SH-SY5Y (cell line): ENCODE measurements around the gene NIP7.

ENCODE experiments used
- GATA2 ChIP-seq: IDR thresholded peaks from 2 replicates; pipeline ENCODE4 v1.6.1; 2011; ENCODE audit warnings: mild to moderate bottlenecking, low read depth, low read length
- GATA3 ChIP-seq: IDR thresholded peaks from 2 replicates; pipeline ENCODE4 v1.6.1; 2011; ENCODE audit warnings: low read depth, mild to moderate bottlenecking, low read length, moderate library complexity

- no peak for TF ChIP-seq GATA3
- TF ChIP-seq GATA2 = no peak
These were observed 33.4 kb downstream of the NIP7 start for GRCh38 chr16:69373019-69373418.
